ENCODE measurements around the gene RBM17.
"Not testable (repeated sequence)": the region's sequence is repeated elsewhere in the genome, so short reads cannot be mapped to it uniquely, and the experiment has no call there.

RBM17 gene, protein sequence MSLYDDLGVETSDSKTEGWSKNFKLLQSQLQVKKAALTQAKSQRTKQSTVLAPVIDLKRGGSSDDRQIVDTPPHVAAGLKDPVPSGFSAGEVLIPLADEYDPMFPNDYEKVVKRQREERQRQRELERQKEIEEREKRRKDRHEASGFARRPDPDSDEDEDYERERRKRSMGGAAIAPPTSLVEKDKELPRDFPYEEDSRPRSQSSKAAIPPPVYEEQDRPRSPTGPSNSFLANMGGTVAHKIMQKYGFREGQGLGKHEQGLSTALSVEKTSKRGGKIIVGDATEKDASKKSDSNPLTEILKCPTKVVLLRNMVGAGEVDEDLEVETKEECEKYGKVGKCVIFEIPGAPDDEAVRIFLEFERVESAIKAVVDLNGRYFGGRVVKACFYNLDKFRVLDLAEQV

GRCh38 chr10:6088721-6089333, at the start of gene RBM17:
TSS of gene RBM17 (plus strand) at chr10:6089034. CDS start at chr10:6097066, 8,032 bp downstream.
- peak; percentile 97 for DNase-seq (ENCODE audit: low spot score)

DNA sequence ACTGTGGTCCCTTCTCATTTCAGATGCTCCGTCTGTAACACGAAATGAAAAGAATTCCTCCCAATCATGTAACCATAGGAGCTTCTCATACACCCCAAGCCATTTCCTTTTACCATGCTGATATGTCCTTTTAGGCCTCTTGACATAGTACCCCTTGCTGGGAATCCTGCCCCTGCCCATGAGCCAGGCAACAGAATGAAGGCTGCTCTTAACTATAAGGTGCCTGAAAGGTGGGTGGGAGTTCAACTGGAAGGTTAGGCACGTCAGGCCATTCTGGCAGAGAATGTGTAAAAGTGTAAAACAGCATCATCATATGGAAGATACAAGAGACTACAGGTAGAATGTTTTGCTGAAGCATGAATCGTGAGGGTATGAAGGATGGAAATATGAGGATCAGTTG, 49.1 kb upstream of the RBM17 start:
- no peak for DNase-seq (ENCODE audit: low spot score)

DNA sequence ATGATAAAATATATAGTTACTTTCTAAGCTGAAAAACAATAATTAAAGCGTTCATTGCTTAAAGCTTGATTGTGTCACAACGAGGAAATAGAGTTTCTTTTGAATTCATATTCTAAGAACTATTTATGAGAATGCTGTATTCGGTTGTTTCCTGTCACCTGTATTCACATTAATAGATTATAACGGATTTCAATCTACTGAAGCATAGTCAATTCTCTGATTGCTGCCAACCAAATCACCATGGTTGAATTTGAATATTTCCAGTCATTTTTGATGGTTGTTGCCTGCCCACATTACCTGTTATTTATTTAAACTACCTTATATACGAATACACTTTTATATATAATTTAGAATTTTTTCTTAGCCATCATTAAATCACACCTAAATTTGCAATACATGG, 48.6 kb upstream of the RBM17 start:
- no peak for DNase-seq (ENCODE audit: low spot score)

- not testable (repeated sequence) for DNase-seq (ENCODE audit: low spot score)
These were observed 45.5 kb upstream of the RBM17 start for GRCh38 chr10:6043377-6043776.

GRCh38 chr10:6044060-6044459, 44.8 kb upstream of the RBM17 start:
- DNase-seq (ENCODE audit: low spot score) = no peak

DNA sequence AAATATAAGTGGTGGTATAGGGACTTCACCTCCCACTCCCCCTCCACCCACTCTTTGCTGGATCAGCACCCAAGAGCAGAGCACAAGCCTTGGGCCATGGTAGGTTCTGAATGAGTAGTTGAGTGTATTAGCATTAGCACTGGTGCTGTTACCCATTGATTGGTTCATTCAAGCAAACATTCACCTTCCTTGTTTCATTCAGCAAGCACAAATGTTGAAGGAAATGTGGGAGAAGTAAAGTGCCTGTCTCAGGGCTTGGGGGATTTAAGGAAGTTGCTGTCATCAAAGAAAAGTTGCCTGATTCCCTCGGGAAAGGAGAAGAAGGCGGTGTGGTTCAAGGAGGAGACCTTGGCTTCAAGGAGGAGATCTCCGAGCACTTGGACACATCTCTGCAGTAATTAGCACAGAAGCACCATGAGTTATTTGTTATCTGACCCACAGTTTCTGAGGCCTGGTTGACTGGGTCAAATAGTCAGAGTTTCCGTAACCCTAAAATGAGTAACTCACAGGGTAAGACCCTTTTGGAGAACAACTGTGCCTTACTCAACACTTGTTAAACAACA, 44.0 kb upstream of the RBM17 start:
- DNase-seq (ENCODE audit: low spot score) = no peak

GRCh38 chr10:6045314-6045848, 43.5 kb upstream of the RBM17 start:
- DNase-seq (ENCODE audit: low spot score) = no peak

DNA sequence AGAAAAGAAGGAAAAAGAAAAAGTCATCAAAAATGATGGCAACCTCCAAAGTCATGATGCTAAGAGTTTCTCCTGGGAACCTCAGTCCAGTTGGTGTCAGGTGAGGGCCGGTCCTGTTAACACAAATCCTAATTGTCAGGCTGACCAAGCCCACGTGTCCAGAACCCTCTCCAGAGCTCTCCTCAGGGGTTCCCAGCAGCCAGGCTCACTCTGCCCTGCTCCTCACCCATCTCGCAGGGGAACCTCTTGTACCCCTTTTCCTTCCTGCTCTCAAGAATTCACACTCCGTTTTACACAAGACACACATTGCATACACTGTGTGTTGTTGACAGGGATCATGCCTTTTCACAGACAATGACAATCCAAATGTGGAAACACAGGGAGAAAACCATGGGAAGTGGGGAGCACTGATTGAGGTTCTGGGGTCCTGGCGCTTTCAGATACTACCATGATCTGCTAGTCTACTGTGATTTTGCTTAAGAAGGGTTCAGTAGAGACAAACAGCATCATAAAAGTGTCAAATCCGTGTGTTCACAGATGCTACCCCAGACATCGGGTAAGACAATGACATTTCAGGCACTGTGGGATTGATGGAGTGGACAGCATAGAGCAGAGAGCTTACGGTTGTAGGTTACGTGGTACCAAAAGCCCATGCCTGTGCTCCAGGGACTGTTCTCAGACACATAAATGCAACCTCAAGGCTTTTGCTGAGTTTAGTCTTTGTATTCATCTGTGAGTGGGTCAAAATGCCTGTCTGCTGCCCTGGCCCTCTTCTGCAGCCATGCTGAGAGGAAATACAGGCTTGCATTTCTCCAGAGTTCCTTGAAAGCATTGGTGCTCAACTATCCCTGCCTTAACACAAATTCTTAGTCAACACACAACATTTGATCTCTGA, 42.7 kb upstream of the RBM17 start:
- DNase-seq (ENCODE audit: low spot score) = no peak

GRCh38 chr10:6046773-6047611, 41.8 kb upstream of the RBM17 start:
- DNase-seq (ENCODE audit: low spot score) = no peak

DNA sequence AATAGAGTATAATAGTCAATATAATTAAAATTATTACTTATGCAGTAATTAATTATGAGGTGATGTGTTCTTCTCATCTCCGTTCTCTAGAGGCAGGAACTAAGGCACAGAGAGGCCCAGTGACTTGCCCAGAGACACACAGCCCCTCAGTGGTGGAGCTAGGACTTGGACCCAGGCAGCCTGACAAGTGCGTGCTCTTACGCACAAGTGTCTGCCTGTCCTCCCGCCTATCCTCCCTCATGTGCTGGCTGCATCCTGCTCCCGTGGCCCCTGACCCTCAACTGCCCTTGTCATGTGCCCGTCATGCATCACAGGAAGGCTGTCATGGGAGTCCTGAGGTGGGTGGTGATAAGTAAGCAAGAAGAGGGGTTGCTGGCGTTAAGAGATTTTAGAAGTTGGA, 41.0 kb upstream of the RBM17 start:
- no peak for DNase-seq (ENCODE audit: low spot score)

GRCh38 chr10:6048281-6049030, 40.4 kb upstream of the RBM17 start:
- no peak for DNase-seq (ENCODE audit: low spot score)

DNA sequence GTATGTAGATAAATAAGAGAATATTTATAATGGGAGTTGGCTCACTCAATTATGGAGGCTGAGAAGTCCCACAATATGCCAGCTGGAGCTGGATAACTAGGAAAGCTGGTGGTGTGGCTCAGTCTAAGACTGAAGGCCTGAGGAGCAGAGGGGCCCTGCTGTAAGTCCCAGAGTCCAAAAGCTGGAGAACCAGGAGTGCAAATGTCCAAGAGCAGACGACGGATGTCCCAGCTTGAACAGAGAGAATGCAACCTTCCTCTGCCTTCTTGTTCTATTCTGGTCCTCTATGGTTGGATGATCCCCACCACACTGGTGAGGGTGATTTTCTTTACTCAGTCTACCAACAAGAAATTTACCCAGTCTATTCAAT, 39.8 kb upstream of the RBM17 start:
- no peak for DNase-seq (ENCODE audit: low spot score)

DNA sequence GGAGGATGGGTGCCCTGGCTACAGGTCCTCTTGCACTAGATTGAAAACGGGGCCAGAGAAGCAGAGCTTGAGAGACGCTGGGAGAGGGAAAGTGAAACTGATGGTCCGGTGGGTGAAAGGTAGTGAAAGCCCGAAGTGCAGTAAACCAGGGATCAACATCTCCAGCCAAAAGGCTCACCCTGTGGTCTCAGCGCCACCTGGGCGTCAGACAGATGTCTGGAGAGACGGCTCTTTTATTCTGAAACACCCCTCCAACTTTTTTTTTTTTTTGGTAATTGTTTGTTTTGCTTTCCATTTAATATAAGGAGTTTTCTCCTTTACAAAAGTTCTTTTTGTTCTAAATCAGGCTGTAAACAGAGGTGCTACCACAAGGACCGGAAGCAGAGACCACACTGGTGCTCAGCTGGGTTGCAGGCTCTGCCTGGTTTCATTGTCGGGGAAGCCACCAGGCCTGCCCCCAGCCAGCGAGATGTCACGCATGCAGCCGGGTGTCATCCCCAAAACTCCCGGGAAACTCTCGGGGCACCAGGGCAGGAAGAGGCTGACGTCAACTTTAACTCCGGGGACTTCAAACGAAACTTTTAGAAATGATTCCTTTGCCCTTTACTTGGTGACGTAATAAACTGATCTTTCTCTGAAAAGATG, 37.9 kb upstream of the RBM17 start:
- DNase-seq (ENCODE audit: low spot score) = no peak

DNA sequence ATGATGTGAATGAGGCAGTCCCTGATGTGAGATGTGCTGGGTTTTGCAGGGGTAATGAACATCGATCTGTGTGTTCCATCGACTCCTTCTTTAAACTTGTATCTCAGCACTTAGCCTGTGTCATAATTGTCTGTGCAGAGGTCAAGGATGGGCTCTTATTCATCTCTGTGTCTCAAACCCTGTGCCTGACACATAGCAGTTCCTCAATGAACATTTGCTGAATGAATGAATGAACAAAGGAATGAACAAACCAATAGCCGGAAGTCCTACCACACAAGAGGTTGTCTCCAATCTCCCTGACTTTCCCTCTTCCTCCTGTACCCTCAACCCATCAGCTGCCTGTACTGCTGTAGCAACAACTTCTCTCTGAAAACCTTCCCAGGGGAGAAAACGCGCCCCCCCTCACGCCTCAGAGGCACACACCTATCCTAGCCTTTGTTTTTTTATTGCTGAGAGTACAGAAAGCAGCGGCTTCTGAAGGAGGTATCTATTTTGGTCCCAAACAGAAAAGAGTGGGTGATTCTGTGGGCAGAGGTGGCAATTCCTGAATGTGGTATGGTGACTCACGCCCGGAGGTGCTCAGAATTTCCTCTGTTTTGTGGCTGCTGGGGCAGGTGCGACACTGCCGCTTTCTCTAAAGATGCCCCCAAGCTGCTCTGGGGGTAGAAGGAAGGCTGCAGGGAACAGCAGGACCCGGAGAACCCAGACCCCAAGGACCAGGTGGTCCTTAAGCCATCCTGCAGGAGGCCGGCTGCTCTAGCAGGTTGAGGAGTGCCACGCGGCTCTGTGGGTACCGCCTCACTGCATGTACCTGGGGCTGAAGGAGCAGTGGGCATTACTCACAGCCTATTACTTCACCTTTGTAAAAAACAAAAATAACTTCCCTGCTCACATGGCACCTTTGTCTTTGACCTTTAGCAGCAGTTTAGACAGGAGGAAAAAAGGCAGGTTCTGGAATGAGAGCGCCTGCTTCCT, 36.3 kb upstream of the RBM17 start:
- DNase-seq (ENCODE audit: low spot score) = no peak

GRCh38 chr10:6053303-6053702, 35.5 kb upstream of the RBM17 start:
- DNase-seq (ENCODE audit: low spot score) = no peak

DNA sequence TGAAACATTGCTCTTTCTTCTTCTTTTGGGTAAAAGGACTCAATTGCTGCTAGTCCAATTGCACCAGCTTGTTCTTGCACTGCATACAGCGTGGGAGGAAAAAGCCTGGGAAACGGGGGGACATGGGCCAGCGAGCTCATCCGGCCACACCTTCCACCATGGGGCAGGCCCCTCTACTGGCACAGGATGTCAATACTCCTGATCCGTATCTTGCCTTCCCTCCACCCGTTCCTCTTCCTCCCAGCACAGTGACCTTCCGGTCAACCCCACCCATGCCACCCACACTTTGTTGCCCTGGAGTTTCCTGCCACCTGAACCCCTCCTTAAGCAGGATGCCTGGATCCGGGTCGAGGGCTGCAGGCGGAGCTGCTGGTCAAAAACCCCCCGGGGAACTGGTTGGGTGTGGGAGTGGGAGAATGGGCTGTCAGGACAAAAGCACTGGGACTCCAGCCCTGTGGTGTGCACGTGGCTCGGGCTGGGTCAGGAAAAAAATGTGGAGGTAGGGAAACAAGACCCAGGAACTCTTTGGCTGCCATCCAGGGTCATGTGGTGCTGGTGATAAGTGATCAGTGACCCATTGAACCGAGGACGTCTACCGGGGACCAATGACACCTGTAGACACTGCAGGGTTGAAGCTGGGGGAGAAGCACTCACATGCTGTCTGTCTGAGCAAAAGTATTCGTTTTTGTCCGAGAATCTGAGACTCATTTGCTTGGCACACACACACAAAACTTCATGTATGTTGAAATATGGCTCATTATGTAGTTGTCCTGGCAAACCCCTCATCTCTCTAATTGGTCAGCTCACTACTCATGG, 34.8 kb upstream of the RBM17 start:
- no peak for DNase-seq (ENCODE audit: low spot score)

- no peak for DNase-seq (ENCODE audit: low spot score)
These were observed 34.0 kb upstream of the RBM17 start for GRCh38 chr10:6054884-6055283.

GRCh38 chr10:6055929-6056328, 32.9 kb upstream of the RBM17 start:
- DNase-seq (ENCODE audit: low spot score) = no peak

Data from D341Med (cell line).